22Rv1 (cell line): ENCODE data around the gene DNAJC17.

Experiments used
- H3K27ac ChIP-seq: fragments of 450-650 bp; 2 replicates; pipeline ENCODE4 v1.5.1; 2017
- CTCF ChIP-seq: fragments of 450-650 bp; IDR thresholded peaks from 2 replicates; pipeline ENCODE4 v1.5.1; 2017; ENCODE audit warnings: mild to moderate bottlenecking
- ZFX ChIP-seq: fragments of 450-650 bp; IDR thresholded peaks from 2 replicates; pipeline ENCODE4 v1.6.1; 2017; ENCODE audit warnings: antibody characterized with exemption, borderline replicate concordance

DNAJC17 gene

GRCh38 chr15:40828447-40829036, 21.3 kb upstream of the DNAJC17 start, which contains the start of gene PPP1R14D:
PPP1R14D (minus strand) TSS chr15:40828708; CDS start chr15:40828641, 67 bp downstream.
- no peak within 1 kb of the TSS for H3K27ac ChIP-seq
- no peak for TF ChIP-seq ZFX
- peak; percentile 12; the same call in 1 of the 2 replicates for TF ChIP-seq CTCF

GRCh38 chr15:40826423-40827075, 19.3 kb upstream of the DNAJC17 start:
- H3K27ac ChIP-seq: no peak overlapping the region
- TF ChIP-seq ZFX: no peak
- no peak for TF ChIP-seq CTCF

GRCh38 chr15:40825661-40826422, 18.6 kb upstream of the DNAJC17 start:
- TF ChIP-seq ZFX (no peak), CTCF (no peak)
- H3K27ac ChIP-seq: no peak overlapping the region

- TF ChIP-seq CTCF: no peak
- no peak for TF ChIP-seq ZFX
- H3K27ac ChIP-seq: no peak overlapping the region
Measured at GRCh38 chr15:40823572-40824343, 16.5 kb upstream of the DNAJC17 start.

GRCh38 chr15:40821195-40821594, 13.9 kb upstream of the DNAJC17 start:
- TF ChIP-seq CTCF (no peak), ZFX (no peak)
- no peak overlapping the region for H3K27ac ChIP-seq

GRCh38 chr15:40819048-40819447, 11.8 kb upstream of the DNAJC17 start:
- H3K27ac ChIP-seq: no peak overlapping the region
- no peak for TF ChIP-seq CTCF
- TF ChIP-seq ZFX: no peak
